Retinal pigment epithelial cell (primary cell): Measurements from ENCODE around the gene PRAMEF12.

Source experiments
- DNase-seq: peaks from one replicate; pipeline ENCODE4 v3.0.0-alpha.2; 2010; ENCODE audit warnings: low read depth
- H3K4me3 ChIP-seq: 2 replicates; pipeline ENCODE4 v1.5.1; 2011; ENCODE audit warnings: mild to moderate bottlenecking, low read length, control low read depth, moderate library complexity
- CTCF ChIP-seq: conservative IDR thresholded peaks from 2 replicates; pipeline ENCODE4 v1.5.1; 2011; ENCODE audit warnings: low read depth, low read length, control low read depth, inconsistent platforms

Gene PRAMEF12

GRCh38 chr1:12745126-12745991 lies 28.2 kb upstream of the PRAMEF12 start:
- DNase-seq, result no peak
- no peak for TF ChIP-seq CTCF
- no peak overlapping the region for H3K4me3 ChIP-seq

GRCh38 chr1:12745992-12746323 lies 27.6 kb upstream of the PRAMEF12 start, which contains the start of gene CFAP107:
CFAP107 (plus strand) TSS chr1:12746200; CDS start chr1:12746431, 231 bp downstream.
- no peak for TF ChIP-seq CTCF
- DNase-seq, result no peak
- H3K4me3 ChIP-seq, result no peak within 1 kb of the TSS

GRCh38 chr1:12748778-12749355 lies 24.7 kb upstream of the PRAMEF12 start:
- no peak for TF ChIP-seq CTCF
- no peak for DNase-seq
- no peak overlapping the region for H3K4me3 ChIP-seq

- H3K4me3 ChIP-seq, result no peak overlapping the region
- no peak for TF ChIP-seq CTCF
- DNase-seq, result no peak
These were observed 18.8 kb upstream of the PRAMEF12 start for GRCh38 chr1:12754738-12755137.

- no peak for TF ChIP-seq CTCF
- no peak overlapping the region for H3K4me3 ChIP-seq
- DNase-seq, result no peak
These were observed 17.3 kb upstream of the PRAMEF12 start for GRCh38 chr1:12756273-12756672.

- no peak for DNase-seq
- no peak overlapping the region for H3K4me3 ChIP-seq
- TF ChIP-seq CTCF, result no peak
These were observed 16.6 kb upstream of the PRAMEF12 start for GRCh38 chr1:12756768-12757413.

- no peak for TF ChIP-seq CTCF
- H3K4me3 ChIP-seq, result no peak overlapping the region
- no peak for DNase-seq
These were observed 15.7 kb upstream of the PRAMEF12 start for GRCh38 chr1:12757836-12758235.
